Upper lobe of left lung (tissue), 4 donors: Measurements from ENCODE around the gene ERC1.

ENCODE experiments used
- CTCF ChIP-seq, 6 experiments: fragments of 450-650 bp in 4 of 6; fragments of 200-600 bp in 2 of 6; sonication (generic) in 2 of 6; IDR thresholded peaks; one replicate each; pipeline ENCODE4 v1.5.1; 2016 to 2019; ENCODE audit warnings: antibody characterized with exemption in 6 of 6
- EP300 ChIP-seq, 4 donors: sonication (generic); formaldehyde crosslinking; IDR thresholded peaks; one replicate each; pipeline ENCODE4 v1.5.1; 2017; ENCODE audit warnings: antibody characterized with exemption in 4 of 4, control low read depth in 2 of 4
- POLR2A ChIP-seq, 4 donors: fragments of 450-650 bp; IDR thresholded peaks; one replicate each; pipeline ENCODE4 v1.5.1; 2016 to 2017; ENCODE audit warnings: antibody characterized with exemption in 4 of 4, mild to moderate bottlenecking in 2 of 4
- POLR2AphosphoS5 ChIP-seq, 2 donors: sonication (generic); formaldehyde crosslinking; IDR thresholded peaks; one replicate each; pipeline ENCODE4 v1.5.1; 2017; ENCODE audit warnings: antibody characterized with exemption in 2 of 2

GRCh38 chr12:1377117-1377516 is 386.1 kb downstream of the ERC1 start:
- TF ChIP-seq CTCF (IDR thresholded peaks at IDR 0.05) (no peak), POLR2A (IDR thresholded peaks at IDR 0.05) (no peak), EP300 (IDR thresholded peaks at IDR 0.05) (no peak), POLR2AphosphoS5 (IDR thresholded peaks at IDR 0.05) (no peak)
